WTC11 (cell line): ENCODE data around the gene ZNF714. TPM values are rescaled to one million over a fixed set of nuclear protein-coding genes. Genes with fewer than 3 reads are reported as not detected.

Experiments used
- CTCF ChIP-seq: fragments of 200-600 bp; IDR thresholded peaks from 2 replicates; pipeline ENCODE4 v1.8.0; 2022; ENCODE audit warnings: antibody characterized with exemption
- EMX1 ChIP-seq: fragments of 250-450 bp; sonication (Bioruptor Pico); IDR thresholded peaks from 2 replicates; pipeline ENCODE4 v1.8.0; 2021; ENCODE audit warnings: mild to moderate bottlenecking
- HMGXB4 ChIP-seq: sonication (generic); formaldehyde crosslinking; IDR thresholded peaks from 2 replicates; pipeline ENCODE4 v1.8.1; 2023; ENCODE audit warnings: mild to moderate bottlenecking, moderate library complexity, missing genetic modification reagents
- JAZF1 ChIP-seq: fragments of 250-450 bp; sonication (Bioruptor Pico); IDR thresholded peaks from 2 replicates; pipeline ENCODE4 v1.9.0; 2021; ENCODE audit warnings: moderate library complexity, mild to moderate bottlenecking, inconsistent platforms
- NR3C1 ChIP-seq: sonication (generic); formaldehyde crosslinking; conservative IDR thresholded peaks from 2 replicates; pipeline ENCODE4 v1.8.1; 2023; ENCODE audit warnings: low read depth, mild to moderate bottlenecking, missing genetic modification reagents
- OVOL2 ChIP-seq: fragments of 250-450 bp; sonication (Bioruptor Pico); IDR thresholded peaks from 2 replicates; pipeline ENCODE4 v1.9.0; 2021; ENCODE audit warnings: mild to moderate bottlenecking, borderline replicate concordance
- RELA ChIP-seq: sonication (generic); formaldehyde crosslinking; IDR thresholded peaks from 2 replicates; pipeline ENCODE4 v1.8.1; 2022; ENCODE audit warnings: missing genetic modification reagents, mild to moderate bottlenecking, borderline replicate concordance
- SP1 ChIP-seq: sonication (generic); formaldehyde crosslinking; conservative IDR thresholded peaks from 2 replicates; pipeline ENCODE4 v1.8.1; 2022; ENCODE audit warnings: missing genetic modification reagents
- STAT6 ChIP-seq: sonication (generic); formaldehyde crosslinking; conservative IDR thresholded peaks from 2 replicates; pipeline ENCODE4 v1.8.1; 2023; ENCODE audit warnings: mild to moderate bottlenecking, low read depth, missing genetic modification reagents, moderate library complexity
- TP53 ChIP-seq: sonication (generic); formaldehyde crosslinking; IDR thresholded peaks from 2 replicates; pipeline ENCODE4 v1.8.1; 2023; ENCODE audit warnings: mild to moderate bottlenecking, missing genetic modification reagents
- ZNF671 ChIP-seq: fragments of 250-450 bp; sonication (Bioruptor Pico); IDR thresholded peaks from 2 replicates; pipeline ENCODE4 v1.8.0; 2021; ENCODE audit warnings: mild to moderate bottlenecking
- total RNA-seq: library from RNA; stranded (reverse); gene quantifications from 3 replicates; pipeline ENCODE4 v1.2.3, GENCODE V29; 2021
- TF ChIP-seq, protein P1 (sequence below): sonication (generic); formaldehyde crosslinking; conservative IDR thresholded peaks from 2 replicates; pipeline ENCODE4 v1.8.1; 2022; ENCODE audit warnings: mild to moderate bottlenecking, missing genetic modification reagents
- TF ChIP-seq, protein P2 (sequence below): fragments of 250-450 bp; sonication (Bioruptor Pico); conservative IDR thresholded peaks from 2 replicates; pipeline ENCODE4 v1.9.0; 2021; ENCODE audit warnings: mild to moderate bottlenecking
- TF ChIP-seq, protein P3 (sequence below): sonication (generic); formaldehyde crosslinking; IDR thresholded peaks from 2 replicates; pipeline ENCODE4 v1.8.0; 2023; ENCODE audit warnings: missing genetic modification reagents, mild to moderate bottlenecking, borderline replicate concordance
- TF ChIP-seq, protein P4 (sequence below): sonication (generic); formaldehyde crosslinking; IDR thresholded peaks from 2 replicates; pipeline ENCODE4 v1.8.1; 2023; ENCODE audit warnings: mild to moderate bottlenecking, missing genetic modification reagents, borderline replicate concordance
- TF ChIP-seq, protein P5 (sequence below): fragments of 250-450 bp; sonication (Bioruptor Pico); IDR thresholded peaks from 2 replicates; pipeline ENCODE4 v1.9.0; 2021; ENCODE audit warnings: mild to moderate bottlenecking

The ZNF714 gene
- total RNA-seq, 1 experiment from 2014 or later: 60.4 TPM

DNA sequence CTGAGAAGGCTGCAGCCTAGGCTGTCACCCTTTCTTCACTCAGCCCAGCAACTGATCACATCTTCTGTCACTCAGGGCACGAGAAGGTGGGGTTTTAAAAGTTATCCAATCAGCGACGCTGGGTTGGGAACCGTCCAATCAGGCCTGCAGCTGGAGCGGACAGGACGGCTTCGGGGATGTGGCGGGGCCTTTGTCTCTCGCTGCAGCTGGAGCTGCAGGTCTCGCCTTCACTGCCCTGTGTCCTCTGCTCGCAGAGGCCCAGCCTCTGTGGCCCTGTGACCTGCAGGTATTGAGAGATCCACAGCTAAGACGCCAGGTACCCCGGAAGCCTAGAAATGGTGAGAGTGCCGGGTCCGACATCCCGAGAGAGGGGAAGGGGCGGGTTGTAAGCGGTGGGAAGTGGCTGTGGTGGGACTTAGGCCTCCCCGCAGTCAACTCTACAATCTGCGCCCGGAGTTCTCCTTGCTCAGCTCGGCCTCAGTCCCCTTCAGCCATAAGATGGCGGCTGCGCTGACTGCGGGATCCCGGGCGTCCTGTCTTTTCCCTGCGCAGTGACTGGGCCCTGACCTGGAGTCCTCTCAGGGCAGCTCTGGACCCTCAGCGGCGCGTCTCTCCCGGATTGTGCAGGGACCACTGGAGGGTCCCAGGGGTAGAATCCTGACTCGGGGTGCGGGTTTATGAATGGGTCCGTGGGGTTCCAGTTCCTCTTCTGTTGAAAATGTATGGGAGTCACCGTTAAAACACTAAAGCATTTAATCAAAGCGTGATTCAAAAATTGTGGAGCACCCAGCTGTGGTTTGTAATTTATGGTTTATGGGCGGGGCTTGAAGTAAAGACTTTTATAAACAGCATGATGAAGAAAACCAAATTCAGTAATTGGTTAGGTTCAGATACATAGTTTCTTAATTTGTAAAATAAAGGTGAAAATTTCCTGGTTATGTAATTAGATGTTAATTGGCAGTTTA is at the start of gene ZNF714 (continued):
- TF ChIP-seq JAZF1 (CRISPR knock-in tag): no peak
- no peak for TF ChIP-seq ZNF671
- TF ChIP-seq, protein P1, sequence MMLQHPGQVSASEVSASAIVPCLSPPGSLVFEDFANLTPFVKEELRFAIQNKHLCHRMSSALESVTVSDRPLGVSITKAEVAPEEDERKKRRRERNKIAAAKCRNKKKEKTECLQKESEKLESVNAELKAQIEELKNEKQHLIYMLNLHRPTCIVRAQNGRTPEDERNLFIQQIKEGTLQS: no peak
- no peak for TF ChIP-seq EMX1 (CRISPR knock-in tag)
- TF ChIP-seq, protein P2, sequence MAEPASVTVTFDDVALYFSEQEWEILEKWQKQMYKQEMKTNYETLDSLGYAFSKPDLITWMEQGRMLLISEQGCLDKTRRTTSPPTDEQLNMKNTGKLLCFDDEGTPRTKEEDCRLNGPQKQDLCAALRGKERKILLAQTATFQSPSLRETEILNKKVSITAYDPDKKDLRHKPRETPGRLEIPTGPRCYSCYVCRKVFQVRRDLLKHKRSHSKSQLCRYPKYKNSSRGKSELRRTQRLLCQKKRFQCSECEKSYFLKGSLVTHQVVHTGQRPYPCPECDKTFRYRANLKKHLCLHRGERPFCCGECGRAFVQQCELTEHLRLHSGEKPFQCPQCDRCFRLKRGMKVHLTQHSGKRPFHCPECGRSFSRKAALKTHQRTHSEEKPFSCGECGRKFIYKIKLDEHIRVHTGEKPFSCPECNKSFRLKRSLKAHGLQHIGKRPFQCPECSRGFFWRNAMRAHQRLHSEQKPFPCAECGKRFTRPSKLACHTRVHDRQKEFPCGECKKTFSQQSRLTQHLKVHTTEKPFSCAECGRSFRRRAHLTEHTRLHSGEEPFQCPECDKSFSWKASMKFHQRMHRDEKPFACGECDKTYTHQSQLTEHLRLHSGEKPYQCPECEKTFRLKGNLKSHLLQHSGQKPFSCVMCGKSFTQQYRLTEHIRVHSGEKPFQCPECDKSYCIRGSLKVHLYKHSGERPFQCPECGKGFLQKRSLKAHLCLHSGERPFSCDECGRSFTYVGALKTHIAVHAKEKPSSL (CRISPR knock-in tag): no peak
- TF ChIP-seq, protein P3, sequence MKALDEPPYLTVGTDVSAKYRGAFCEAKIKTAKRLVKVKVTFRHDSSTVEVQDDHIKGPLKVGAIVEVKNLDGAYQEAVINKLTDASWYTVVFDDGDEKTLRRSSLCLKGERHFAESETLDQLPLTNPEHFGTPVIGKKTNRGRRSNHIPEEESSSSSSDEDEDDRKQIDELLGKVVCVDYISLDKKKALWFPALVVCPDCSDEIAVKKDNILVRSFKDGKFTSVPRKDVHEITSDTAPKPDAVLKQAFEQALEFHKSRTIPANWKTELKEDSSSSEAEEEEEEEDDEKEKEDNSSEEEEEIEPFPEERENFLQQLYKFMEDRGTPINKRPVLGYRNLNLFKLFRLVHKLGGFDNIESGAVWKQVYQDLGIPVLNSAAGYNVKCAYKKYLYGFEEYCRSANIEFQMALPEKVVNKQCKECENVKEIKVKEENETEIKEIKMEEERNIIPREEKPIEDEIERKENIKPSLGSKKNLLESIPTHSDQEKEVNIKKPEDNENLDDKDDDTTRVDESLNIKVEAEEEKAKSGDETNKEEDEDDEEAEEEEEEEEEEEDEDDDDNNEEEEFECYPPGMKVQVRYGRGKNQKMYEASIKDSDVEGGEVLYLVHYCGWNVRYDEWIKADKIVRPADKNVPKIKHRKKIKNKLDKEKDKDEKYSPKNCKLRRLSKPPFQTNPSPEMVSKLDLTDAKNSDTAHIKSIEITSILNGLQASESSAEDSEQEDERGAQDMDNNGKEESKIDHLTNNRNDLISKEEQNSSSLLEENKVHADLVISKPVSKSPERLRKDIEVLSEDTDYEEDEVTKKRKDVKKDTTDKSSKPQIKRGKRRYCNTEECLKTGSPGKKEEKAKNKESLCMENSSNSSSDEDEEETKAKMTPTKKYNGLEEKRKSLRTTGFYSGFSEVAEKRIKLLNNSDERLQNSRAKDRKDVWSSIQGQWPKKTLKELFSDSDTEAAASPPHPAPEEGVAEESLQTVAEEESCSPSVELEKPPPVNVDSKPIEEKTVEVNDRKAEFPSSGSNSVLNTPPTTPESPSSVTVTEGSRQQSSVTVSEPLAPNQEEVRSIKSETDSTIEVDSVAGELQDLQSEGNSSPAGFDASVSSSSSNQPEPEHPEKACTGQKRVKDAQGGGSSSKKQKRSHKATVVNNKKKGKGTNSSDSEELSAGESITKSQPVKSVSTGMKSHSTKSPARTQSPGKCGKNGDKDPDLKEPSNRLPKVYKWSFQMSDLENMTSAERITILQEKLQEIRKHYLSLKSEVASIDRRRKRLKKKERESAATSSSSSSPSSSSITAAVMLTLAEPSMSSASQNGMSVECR: no peak
- TF ChIP-seq, protein P4, sequence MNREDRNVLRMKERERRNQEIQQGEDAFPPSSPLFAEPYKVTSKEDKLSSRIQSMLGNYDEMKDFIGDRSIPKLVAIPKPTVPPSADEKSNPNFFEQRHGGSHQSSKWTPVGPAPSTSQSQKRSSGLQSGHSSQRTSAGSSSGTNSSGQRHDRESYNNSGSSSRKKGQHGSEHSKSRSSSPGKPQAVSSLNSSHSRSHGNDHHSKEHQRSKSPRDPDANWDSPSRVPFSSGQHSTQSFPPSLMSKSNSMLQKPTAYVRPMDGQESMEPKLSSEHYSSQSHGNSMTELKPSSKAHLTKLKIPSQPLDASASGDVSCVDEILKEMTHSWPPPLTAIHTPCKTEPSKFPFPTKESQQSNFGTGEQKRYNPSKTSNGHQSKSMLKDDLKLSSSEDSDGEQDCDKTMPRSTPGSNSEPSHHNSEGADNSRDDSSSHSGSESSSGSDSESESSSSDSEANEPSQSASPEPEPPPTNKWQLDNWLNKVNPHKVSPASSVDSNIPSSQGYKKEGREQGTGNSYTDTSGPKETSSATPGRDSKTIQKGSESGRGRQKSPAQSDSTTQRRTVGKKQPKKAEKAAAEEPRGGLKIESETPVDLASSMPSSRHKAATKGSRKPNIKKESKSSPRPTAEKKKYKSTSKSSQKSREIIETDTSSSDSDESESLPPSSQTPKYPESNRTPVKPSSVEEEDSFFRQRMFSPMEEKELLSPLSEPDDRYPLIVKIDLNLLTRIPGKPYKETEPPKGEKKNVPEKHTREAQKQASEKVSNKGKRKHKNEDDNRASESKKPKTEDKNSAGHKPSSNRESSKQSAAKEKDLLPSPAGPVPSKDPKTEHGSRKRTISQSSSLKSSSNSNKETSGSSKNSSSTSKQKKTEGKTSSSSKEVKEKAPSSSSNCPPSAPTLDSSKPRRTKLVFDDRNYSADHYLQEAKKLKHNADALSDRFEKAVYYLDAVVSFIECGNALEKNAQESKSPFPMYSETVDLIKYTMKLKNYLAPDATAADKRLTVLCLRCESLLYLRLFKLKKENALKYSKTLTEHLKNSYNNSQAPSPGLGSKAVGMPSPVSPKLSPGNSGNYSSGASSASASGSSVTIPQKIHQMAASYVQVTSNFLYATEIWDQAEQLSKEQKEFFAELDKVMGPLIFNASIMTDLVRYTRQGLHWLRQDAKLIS (CRISPR knock-in tag): no peak
- no peak for TF ChIP-seq NR3C1
- TF ChIP-seq HMGXB4 (CRISPR knock-in tag): no peak
- no peak for TF ChIP-seq STAT6
- no peak for TF ChIP-seq RELA
- no peak for TF ChIP-seq OVOL2
- TF ChIP-seq TP53 (CRISPR knock-in tag): no peak
- peak; percentile 69 for TF ChIP-seq SP1 (CRISPR knock-in tag)
- no peak for TF ChIP-seq CTCF
- TF ChIP-seq, protein P5, sequence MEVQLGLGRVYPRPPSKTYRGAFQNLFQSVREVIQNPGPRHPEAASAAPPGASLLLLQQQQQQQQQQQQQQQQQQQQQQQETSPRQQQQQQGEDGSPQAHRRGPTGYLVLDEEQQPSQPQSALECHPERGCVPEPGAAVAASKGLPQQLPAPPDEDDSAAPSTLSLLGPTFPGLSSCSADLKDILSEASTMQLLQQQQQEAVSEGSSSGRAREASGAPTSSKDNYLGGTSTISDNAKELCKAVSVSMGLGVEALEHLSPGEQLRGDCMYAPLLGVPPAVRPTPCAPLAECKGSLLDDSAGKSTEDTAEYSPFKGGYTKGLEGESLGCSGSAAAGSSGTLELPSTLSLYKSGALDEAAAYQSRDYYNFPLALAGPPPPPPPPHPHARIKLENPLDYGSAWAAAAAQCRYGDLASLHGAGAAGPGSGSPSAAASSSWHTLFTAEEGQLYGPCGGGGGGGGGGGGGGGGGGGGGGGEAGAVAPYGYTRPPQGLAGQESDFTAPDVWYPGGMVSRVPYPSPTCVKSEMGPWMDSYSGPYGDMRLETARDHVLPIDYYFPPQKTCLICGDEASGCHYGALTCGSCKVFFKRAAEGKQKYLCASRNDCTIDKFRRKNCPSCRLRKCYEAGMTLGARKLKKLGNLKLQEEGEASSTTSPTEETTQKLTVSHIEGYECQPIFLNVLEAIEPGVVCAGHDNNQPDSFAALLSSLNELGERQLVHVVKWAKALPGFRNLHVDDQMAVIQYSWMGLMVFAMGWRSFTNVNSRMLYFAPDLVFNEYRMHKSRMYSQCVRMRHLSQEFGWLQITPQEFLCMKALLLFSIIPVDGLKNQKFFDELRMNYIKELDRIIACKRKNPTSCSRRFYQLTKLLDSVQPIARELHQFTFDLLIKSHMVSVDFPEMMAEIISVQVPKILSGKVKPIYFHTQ (CRISPR knock-in tag): no peak
